Fibroblast of pulmonary artery (primary cell): ENCODE data around the gene HOXA3.

Source experiments
- DNase-seq: peaks from one replicate; pipeline ENCODE4 v3.0.0-alpha.2; 2010; ENCODE audit warnings: low read depth
- H3K4me3 ChIP-seq: replicated peaks from 2 replicates; pipeline ENCODE4 v1.5.1; 2011; ENCODE audit warnings: low read depth, mild to moderate bottlenecking, control low read depth, low read length, moderate library complexity
- TF ChIP-seq, protein P1 (sequence below): IDR thresholded peaks from 2 replicates; pipeline ENCODE4 v1.5.1; 2011; ENCODE audit warnings: mild to moderate bottlenecking, control low read depth, low read length, inconsistent platforms; ENCODE audit errors: missing control alignments

The HOXA3 gene

DNA sequence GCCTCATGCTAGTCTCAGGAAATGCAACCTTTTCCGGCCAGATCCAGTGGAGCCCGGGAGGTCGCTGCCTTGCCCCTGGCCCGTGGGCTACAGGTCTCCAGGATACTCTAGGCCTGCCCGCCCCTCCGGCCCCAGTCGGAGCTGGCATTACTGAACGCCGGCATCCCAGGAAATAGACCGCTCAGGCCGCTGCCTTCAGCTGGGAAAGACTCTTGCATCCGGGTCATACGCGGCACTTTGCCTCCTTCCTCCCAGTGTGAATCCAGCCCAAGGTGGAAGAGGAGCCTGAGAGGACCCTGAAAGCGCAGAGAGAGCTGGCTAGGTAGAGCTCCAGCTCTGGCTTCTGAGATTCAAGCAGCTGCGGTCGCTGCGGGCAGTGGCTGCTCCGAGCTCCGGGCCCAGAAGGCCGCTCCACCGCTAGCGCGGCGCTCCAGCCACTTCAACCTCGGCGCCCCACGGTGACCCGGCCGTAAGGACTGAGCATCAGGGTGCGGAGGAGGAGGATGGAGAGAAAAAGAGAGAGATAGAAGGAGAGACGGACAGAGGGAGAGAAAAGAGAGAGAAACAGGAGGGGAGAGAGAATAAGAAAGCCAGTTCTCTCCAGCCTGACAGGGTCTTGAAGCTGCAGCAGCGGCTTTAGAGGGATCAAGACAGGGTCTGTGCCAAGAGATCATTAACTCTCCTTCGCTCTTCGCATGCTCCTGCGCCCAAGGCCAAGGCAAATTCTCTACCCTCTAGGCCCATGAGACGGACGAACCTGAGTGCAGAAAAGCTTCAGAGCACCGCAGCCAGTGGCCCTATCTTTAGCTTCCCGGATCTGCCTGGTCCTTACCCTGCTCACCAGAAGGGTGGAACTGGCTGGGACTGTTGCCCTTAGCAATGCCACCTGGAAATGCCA lies 23.5 kb upstream of the HOXA3 start:
- TF ChIP-seq, protein P1, sequence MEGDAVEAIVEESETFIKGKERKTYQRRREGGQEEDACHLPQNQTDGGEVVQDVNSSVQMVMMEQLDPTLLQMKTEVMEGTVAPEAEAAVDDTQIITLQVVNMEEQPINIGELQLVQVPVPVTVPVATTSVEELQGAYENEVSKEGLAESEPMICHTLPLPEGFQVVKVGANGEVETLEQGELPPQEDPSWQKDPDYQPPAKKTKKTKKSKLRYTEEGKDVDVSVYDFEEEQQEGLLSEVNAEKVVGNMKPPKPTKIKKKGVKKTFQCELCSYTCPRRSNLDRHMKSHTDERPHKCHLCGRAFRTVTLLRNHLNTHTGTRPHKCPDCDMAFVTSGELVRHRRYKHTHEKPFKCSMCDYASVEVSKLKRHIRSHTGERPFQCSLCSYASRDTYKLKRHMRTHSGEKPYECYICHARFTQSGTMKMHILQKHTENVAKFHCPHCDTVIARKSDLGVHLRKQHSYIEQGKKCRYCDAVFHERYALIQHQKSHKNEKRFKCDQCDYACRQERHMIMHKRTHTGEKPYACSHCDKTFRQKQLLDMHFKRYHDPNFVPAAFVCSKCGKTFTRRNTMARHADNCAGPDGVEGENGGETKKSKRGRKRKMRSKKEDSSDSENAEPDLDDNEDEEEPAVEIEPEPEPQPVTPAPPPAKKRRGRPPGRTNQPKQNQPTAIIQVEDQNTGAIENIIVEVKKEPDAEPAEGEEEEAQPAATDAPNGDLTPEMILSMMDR = no peak
- H3K4me3 ChIP-seq = no peak overlapping the region
- DNase-seq = no peak

DNA sequence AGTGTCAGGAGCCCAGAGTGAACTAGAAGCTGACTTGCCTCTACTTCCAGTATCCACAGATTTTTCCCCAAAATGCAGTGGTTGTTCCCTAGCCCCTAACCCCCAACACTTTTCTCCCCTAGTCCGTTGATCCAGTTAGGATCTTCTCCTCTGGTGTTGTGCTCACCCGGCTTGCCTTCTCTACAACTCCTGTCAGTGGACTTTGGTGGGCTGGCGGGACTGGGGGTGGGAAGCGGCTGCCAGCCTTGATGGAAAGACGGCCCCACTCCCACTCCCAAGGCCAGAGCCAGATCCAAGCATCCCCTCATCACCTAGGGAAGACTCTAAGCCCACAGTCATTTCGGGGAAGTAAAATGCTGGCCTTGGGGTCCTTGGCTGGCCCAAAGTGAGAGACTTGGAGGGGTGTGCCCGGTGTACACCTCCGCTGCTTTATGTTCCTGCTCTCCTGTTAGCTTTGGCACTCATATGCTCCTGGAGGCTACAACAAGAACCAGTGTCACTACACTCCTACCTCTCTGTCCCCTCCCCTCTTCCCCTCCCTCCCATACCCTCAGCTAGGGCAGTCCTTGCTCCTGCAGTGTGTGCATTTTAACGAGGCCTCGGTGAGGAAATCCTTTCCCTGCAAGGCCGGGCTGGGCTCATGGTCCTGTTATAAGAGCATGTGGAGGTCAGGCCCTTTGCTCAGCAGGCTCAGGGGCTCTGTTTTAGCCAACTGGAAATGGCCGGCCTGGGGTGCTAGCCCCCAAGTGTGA lies 22.7 kb upstream of the HOXA3 start:
- no peak for DNase-seq
- TF ChIP-seq, protein P1 = no peak
- H3K4me3 ChIP-seq = no peak overlapping the region

DNA sequence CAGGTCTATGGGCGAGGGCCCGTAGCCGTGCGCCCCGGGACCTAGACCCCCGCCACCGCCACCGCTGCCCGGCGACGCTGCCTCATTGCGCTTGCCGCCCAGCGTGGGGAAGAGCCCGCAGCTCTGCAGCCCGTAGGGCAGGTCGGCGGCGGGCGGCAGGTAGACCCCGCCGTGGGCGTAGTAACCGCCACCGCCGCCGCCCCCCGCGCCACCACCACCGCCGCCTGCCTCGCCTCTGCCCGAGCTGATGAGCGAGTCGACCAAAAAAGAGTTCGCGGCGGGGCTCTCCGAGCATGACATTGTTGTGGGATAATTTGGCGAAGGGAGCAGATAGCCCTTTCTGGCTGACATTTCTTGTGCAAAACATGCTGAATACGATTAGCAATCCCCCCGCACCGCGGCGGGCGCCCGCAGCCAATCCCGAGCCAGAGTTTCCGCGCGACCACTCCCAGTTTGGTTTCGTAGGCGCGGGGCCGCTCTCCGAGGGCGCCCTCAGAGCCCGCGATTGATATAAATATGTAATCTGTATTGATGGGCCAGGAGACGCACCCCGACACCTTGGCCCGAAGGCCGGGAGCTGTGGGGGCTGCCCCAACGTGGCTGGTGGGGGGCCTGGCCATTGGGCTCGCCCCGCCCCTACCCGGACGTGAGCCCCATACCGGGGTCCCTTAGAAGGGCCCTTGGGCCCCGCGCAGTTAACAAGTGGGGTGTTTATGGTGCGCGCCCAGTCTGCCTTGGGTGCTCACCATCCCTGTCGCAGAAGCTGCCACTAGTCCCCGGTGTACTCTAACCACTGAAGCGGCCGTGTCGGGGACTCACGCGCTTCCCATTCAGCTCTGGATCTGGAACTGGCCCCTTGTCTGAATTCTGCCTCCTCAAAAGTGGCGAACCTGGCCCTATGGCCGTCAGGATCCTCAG lies 21.8 kb upstream of the HOXA3 start, which contains the start of gene HOXA10:
HOXA10 (minus strand) TSS at position 365 of the 918 bp plus-strand sequence; CDS start at position 351, 14 bp downstream.
- no peak within 1 kb of the TSS for H3K4me3 ChIP-seq
- TF ChIP-seq, protein P1 = no peak
- DNase-seq = no peak

DNA sequence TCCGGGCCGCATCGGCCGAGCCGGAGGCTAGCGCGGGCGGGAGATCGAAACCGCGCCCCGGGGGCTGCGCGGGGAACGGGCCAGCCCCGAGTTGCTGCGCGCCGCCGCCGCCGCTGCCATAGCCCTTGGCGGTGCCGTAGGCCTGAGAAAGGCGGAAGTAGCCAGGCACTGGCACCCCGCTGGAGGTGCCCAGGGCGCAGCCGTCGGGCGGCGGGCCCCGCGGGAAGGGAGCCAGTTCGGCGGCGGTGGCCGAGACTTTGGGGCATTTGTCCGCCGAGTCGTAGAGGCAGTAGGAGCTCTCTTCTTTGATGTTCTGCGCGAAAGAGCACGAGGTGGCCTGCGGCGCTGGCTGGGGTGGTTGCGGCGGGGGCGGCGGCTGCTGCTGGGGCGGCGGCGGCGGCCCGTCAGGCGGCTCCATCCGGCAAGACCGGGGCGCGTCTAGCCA lies 21.1 kb upstream of the HOXA3 start:
- no peak overlapping the region for H3K4me3 ChIP-seq
- DNase-seq = no peak
- TF ChIP-seq, protein P1 = no peak

DNA sequence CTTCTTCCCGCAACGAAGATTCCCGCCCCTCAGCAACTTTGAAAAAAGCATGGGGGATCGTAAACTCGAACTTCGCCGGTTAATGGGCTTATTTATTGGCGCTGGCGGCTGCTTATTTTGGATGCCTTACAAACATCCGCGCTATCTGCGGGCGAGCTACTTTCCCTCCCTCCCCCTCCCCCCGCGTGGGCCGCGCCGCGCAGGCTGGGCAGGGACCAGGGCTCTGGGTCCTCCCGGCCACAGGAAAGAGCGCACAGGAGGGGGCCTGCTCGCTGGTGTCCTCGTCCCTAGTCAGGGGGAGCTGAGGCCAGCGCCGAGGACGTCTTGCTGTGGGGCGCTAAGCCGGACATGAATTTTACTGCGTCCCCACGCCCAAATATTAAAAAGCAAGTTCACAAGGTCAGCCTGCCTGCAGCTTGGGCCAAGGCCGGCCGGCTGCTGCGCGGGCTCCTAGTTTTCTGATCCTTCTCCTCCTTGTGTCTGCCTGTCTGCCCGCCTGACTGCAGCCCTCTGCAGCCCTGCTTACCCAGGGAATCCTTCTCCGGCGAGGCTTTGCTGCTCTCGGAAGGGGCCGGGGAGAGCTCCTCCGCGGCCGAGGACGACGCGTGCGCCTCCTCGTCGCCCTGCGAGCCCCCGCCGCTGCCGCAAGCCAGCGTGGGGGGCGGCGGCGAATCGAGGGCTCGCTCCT lies 20.6 kb upstream of the HOXA3 start:
- no peak overlapping the region for H3K4me3 ChIP-seq
- TF ChIP-seq, protein P1 = no peak
- DNase-seq = no peak

DNA sequence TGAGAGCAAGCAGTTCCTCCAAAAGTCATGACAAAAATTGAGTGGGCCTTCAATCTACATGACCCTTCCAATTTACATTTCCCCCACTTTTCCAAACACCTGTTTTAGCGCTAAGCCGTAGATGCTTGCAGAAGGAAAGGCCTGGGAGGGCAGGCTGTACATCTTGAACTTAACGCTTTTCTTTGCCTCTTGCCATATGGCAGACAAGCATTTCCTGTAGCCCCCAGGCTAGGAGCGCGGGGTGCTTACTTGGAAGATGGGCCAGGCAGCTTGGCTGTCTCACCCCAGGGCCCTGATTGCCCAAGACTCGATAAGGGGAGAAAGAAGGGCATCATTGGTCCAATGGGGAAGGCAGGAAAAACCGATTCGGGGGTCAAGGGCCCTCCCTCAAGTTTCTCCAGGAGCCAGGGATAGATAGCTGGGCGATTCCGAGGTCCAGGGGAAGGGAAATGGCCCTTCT lies 20.0 kb upstream of the HOXA3 start:
- TF ChIP-seq, protein P1 = no peak
- no peak overlapping the region for H3K4me3 ChIP-seq
- no peak for DNase-seq
